Measurements from ENCODE around the gene BRD1.

DNA sequence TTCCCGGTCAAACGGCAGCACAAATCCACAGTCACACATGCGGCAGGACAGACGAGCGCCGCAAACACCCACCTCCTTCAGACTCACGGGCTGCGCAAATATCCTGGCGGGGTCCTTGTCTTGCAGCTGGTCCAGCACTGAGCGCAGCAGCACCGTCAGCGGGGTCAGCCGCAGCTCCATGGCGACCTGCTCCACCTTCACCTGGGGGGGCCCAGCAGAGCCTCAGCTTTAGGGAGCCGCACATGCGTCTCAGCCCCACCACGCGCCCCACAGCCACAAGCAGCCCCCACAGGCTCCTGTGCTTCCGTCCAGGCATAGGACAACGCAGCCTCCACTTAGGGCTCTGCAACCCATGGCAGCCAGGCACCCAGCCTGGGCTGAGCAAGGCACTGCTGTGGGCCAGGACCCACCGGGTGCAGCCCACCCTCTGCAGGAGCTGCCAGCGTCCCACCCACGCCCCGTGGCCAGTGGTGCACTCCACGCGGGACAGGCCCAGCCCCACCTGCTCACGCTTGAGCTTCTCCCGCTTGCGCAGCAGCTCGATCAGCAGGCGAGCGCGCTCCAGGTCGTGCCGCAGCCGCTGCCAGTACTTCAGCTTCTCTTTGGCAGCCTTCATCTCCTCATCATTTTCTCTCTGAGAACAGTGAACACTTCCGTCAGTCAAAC is 29.1 kb downstream of the BRD1 start:
- TF ChIP-seq, protein P1, sequence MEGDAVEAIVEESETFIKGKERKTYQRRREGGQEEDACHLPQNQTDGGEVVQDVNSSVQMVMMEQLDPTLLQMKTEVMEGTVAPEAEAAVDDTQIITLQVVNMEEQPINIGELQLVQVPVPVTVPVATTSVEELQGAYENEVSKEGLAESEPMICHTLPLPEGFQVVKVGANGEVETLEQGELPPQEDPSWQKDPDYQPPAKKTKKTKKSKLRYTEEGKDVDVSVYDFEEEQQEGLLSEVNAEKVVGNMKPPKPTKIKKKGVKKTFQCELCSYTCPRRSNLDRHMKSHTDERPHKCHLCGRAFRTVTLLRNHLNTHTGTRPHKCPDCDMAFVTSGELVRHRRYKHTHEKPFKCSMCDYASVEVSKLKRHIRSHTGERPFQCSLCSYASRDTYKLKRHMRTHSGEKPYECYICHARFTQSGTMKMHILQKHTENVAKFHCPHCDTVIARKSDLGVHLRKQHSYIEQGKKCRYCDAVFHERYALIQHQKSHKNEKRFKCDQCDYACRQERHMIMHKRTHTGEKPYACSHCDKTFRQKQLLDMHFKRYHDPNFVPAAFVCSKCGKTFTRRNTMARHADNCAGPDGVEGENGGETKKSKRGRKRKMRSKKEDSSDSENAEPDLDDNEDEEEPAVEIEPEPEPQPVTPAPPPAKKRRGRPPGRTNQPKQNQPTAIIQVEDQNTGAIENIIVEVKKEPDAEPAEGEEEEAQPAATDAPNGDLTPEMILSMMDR (conservative IDR thresholded peaks at IDR 0.05; ENCODE audit: low read depth, low read length) = no peak
- TF ChIP-seq EZH2phosphoT487 (IDR thresholded peaks at IDR 0.05; ENCODE audit: borderline replicate concordance, low read length) = no peak
